Measurements from ENCODE around the gene CLSTN1.

GRCh38 chr1:9826087-9826486 lies 2.3 kb upstream of the CLSTN1 start:
- TF ChIP-seq USF2 (IDR thresholded peaks at IDR 0.05; ENCODE audit: borderline replicate concordance, low read depth, low read length): no peak
- no peak for TF ChIP-seq CTCF (IDR thresholded peaks at IDR 0.05)

Data from SK-N-SH (cell line).